Liver (tissue), 9 donors: ENCODE data around the gene KIF21B. TPM values are rescaled to one million over a fixed set of nuclear protein-coding genes. Genes with fewer than 3 reads are reported as not detected.

Experiments used
- DNase-seq: peaks from one replicate; pipeline ENCODE4 v3.0.0-alpha.2; 2017; ENCODE audit warnings: low spot score
- H3K27ac ChIP-seq, 2 donors: one replicate each; pipeline ENCODE4 v1.7.0; 2013; ENCODE audit warnings: inconsistent platforms in 2 of 2, low read length in 2 of 2, control low read depth in 1 of 2, low read depth in 1 of 2, mild to moderate bottlenecking in 1 of 2
- H3K27me3 ChIP-seq, 4 donors: one replicate each; pipeline versions ENCODE4 v1.6.1 to v1.7.0; 2013; ENCODE audit warnings: low read length in 3 of 4, inconsistent platforms in 1 of 4, mild to moderate bottlenecking in 1 of 4, moderate library complexity in 1 of 4; ENCODE audit not compliant: control insufficient read depth in 4 of 4, insufficient read depth in 4 of 4
- H3K36me3 ChIP-seq, 4 donors: one replicate each; pipeline versions ENCODE4 v1.6.1 to v1.7.0; 2013; ENCODE audit warnings: low read length in 3 of 4, mild to moderate bottlenecking in 3 of 4, low read depth in 1 of 4, moderate library complexity in 1 of 4; ENCODE audit not compliant: control insufficient read depth in 4 of 4, insufficient read depth in 3 of 4
- H3K4me1 ChIP-seq, 4 donors: one replicate each; pipeline versions ENCODE4 v1.6.1 to v1.7.0; 2013; ENCODE audit warnings: low read length in 3 of 4, mild to moderate bottlenecking in 3 of 4, moderate library complexity in 1 of 4; ENCODE audit not compliant: control insufficient read depth in 4 of 4, insufficient read depth in 4 of 4
- H3K4me3 ChIP-seq, 3 donors: one replicate each; pipeline versions ENCODE4 v1.6.1 to v1.7.0; 2013; ENCODE audit warnings: low read length in 3 of 3, control low read depth in 1 of 3, low read depth in 1 of 3, mild to moderate bottlenecking in 1 of 3
- H3K9ac ChIP-seq, 2 donors: one replicate each; pipeline ENCODE4 v1.7.0; 2013; ENCODE audit warnings: low read length in 2 of 2, mild to moderate bottlenecking in 2 of 2, moderate library complexity in 2 of 2, control low read depth in 1 of 2, low read depth in 1 of 2
- H3K9me3 ChIP-seq, 4 donors: one replicate each; pipeline versions ENCODE4 v1.6.1 to v1.7.0; 2013; ENCODE audit warnings: low read length in 3 of 4; ENCODE audit not compliant: control insufficient read depth in 4 of 4
- FOXA1 ChIP-seq: IDR thresholded peaks from 2 replicates; pipeline ENCODE4 v1.6.1; 2016; ENCODE audit warnings: antibody characterized with exemption
- HNF4A ChIP-seq, 2 donors: conservative IDR thresholded peaks; 2 replicates each; pipeline ENCODE4 v1.6.1; 2016; ENCODE audit warnings: antibody characterized with exemption in 2 of 2, mild to moderate bottlenecking in 2 of 2
- HNF4G ChIP-seq: IDR thresholded peaks from 2 replicates; pipeline ENCODE4 v1.6.1; 2016; ENCODE audit warnings: antibody characterized with exemption
- JUND ChIP-seq, 2 donors: IDR thresholded peaks; 2 replicates each; pipeline ENCODE4 v1.6.1; 2016; ENCODE audit warnings: antibody characterized with exemption in 2 of 2
- RAD21 ChIP-seq, 2 donors: IDR thresholded peaks; 2 replicates each; pipeline ENCODE4 v1.6.1; 2016; ENCODE audit warnings: antibody characterized with exemption in 2 of 2, mild to moderate bottlenecking in 2 of 2
- RXRA ChIP-seq, 2 donors: IDR thresholded peaks; 2 replicates each; pipeline ENCODE4 v1.6.1; 2017 to 2018; ENCODE audit warnings: antibody characterized with exemption in 2 of 2, mild to moderate bottlenecking in 1 of 2
- SP1 ChIP-seq: IDR thresholded peaks from 2 replicates; pipeline ENCODE4 v1.6.1; 2018; ENCODE audit warnings: antibody characterized with exemption, mild to moderate bottlenecking
- YY1 ChIP-seq: IDR thresholded peaks from 2 replicates; pipeline ENCODE4 v1.6.1; 2016; ENCODE audit warnings: antibody characterized with exemption, mild to moderate bottlenecking
- WGBS: extraction: QIAGEN DNeasy Blood & Tissue Kit; methylation state at CpG from one replicate; pipeline ENCODE4 v1.1.7; 2013; 5-methylcytosine and 5-hydroxymethylcytosine counted together
- polyA plus RNA-seq, 2 donors: library from polyadenylated mRNA; stranded (reverse) in 1 of 2; unstranded in 1 of 2; fragments of 200-250 nt in 1 of 2; fragments of >200 nt in 1 of 2; fragmentation: Nextera tagmentation in 1 of 2; extraction: Ambion mirVana in 1 of 2; gene quantifications; one replicate each; pipeline versions ENCODE4 v1.2.1 to v1.2.3, GENCODE V29; 2013 to 2015
- total RNA-seq, 2 donors: library from RNA; depleted of rRNA; stranded (reverse); fragments of >200 nt; gene quantifications; one replicate each; pipeline ENCODE4 v1.2.3, GENCODE V29; 2014
- TF ChIP-seq, protein P1 (sequence below): IDR thresholded peaks from 2 replicates; pipeline ENCODE4 v1.6.1; 2016; ENCODE audit warnings: antibody characterized with exemption, mild to moderate bottlenecking
- TF ChIP-seq, protein P2 (sequence below): fragments of 150-350 bp; IDR thresholded peaks from 2 replicates; pipeline ENCODE4 v1.5.1; 2017; ENCODE audit warnings: improper control_type of control experiment, low read depth, low read length; ENCODE audit not compliant: missing input control
- TF ChIP-seq, protein P3 (sequence below): IDR thresholded peaks from 2 replicates; pipeline ENCODE4 v1.6.1; 2016; ENCODE audit warnings: antibody characterized with exemption
- donor health status: healthy.
- donor health status: healthy.
- donor health status: healthy.
- donor health status: healthy.
- donor health status: healthy.

KIF21B gene
- total and polyA plus RNA-seq, 4 donors, result 0.42 to 1.9 (median 1.0) TPM

DNA sequence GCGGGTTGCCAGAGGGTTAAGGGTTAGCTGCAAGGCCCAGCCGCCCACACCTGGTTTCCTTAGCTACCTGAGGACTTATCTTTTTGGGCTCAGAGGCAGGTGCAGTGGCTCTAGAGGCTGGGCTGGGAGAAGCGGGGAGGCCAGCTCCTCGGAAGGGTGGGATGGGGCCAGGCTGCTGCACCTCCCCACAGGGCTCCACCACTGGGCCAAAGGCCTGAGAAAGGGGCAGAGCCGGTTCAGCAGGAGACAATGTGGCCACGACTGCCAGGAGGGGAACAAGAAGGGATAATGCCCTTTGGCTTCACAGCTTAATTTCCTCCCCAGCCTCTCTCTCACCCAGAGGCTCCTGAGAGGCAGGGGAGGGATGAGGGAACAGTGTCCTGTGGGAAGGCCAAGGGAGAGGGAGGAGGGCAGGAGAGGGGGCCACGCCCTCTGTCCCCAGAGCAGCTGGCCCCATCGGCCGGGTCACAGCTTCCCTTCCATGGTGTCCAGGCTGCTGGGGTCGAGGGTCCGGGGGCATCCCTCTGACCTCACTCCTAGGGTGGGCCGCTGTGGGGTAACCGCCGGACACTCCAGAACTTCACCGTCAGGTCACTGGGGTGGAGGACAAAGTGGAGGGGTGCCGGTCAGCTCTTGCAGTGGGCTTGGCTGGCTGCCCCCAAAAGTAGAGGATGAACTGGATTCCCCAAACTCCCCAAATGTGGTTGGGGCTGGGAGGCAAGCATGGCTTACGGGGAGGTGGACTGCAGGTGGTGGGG, 50.4 kb downstream of the KIF21B start:
- Histone ChIP-seq H3K9ac (no peak overlapping the region), H3K27me3 (no peaks in the 10 kb centered on the region), H3K27ac (no peak overlapping the region), H3K4me1 (no peaks in the 10 kb centered on the region), H3K9me3 (no peaks in the 10 kb centered on the region), H3K4me3 (no peak overlapping the region), H3K36me3 (no peaks in the 10 kb centered on the region)
- 91% methylated on average over 17 of the region's 17 CpGs for WGBS
- no peak for TF ChIP-seq RXRA (IDR thresholded peaks at IDR 0.05)
- no peak for TF ChIP-seq YY1
- TF ChIP-seq HNF4G, result no peak
- TF ChIP-seq, protein P1, sequence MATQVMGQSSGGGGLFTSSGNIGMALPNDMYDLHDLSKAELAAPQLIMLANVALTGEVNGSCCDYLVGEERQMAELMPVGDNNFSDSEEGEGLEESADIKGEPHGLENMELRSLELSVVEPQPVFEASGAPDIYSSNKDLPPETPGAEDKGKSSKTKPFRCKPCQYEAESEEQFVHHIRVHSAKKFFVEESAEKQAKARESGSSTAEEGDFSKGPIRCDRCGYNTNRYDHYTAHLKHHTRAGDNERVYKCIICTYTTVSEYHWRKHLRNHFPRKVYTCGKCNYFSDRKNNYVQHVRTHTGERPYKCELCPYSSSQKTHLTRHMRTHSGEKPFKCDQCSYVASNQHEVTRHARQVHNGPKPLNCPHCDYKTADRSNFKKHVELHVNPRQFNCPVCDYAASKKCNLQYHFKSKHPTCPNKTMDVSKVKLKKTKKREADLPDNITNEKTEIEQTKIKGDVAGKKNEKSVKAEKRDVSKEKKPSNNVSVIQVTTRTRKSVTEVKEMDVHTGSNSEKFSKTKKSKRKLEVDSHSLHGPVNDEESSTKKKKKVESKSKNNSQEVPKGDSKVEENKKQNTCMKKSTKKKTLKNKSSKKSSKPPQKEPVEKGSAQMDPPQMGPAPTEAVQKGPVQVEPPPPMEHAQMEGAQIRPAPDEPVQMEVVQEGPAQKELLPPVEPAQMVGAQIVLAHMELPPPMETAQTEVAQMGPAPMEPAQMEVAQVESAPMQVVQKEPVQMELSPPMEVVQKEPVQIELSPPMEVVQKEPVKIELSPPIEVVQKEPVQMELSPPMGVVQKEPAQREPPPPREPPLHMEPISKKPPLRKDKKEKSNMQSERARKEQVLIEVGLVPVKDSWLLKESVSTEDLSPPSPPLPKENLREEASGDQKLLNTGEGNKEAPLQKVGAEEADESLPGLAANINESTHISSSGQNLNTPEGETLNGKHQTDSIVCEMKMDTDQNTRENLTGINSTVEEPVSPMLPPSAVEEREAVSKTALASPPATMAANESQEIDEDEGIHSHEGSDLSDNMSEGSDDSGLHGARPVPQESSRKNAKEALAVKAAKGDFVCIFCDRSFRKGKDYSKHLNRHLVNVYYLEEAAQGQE, result no peak
- no peak for TF ChIP-seq RAD21 (IDR thresholded peaks at IDR 0.05)
- TF ChIP-seq HNF4A (conservative IDR thresholded peaks at IDR 0.05), result no peak
- TF ChIP-seq SP1, result no peak
- TF ChIP-seq FOXA1, result no peak
- TF ChIP-seq JUND (IDR thresholded peaks at IDR 0.05), result no peak
- DNase-seq, result no peak

DNA sequence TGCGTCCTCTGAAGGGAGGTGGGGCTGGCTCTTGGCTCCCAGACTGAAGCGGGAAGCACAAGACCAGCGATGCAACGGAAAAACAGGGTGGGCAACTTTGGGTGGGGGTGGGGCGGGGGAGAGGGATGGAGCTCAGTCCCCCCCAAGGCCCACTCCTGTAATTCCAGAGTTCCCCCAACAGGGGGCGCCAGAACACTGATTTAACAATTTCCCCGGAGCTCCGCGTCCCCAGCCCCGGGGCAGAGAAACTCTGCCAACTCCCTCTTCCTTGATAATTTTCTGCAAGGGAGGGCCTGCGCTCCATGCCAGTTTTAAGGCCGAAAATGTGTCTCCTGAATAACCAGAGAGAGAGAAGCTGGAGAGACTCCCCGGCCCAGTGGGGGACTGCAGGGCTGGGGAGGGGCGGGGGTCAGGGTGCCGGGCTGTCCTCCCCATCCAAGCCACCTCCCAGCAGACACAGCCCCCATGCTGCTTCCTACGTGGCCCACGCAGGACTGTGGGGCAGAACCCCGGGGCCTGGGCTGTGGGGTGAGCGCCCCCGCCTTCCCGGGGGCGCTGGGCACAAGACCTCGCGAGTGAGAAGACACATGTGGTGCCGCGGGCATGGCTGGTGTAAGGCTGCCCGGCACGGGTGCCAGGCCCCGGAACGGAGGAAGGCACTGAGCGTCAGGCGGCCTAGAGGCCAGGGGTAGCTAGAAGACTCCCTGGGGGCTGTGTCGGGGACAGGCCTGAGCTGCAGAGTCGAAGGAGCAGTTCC, 51.4 kb downstream of the KIF21B start:
- H3K27ac ChIP-seq, result no peak overlapping the region
- H3K4me3 ChIP-seq, result no peak overlapping the region
- H3K36me3 ChIP-seq, result no peaks in the 10 kb centered on the region
- TF ChIP-seq RAD21 (IDR thresholded peaks at IDR 0.05) (peak; percentile 76 to 82), YY1 (no peak), JUND (IDR thresholded peaks at IDR 0.05) (no peak)
- TF ChIP-seq, protein P2, sequence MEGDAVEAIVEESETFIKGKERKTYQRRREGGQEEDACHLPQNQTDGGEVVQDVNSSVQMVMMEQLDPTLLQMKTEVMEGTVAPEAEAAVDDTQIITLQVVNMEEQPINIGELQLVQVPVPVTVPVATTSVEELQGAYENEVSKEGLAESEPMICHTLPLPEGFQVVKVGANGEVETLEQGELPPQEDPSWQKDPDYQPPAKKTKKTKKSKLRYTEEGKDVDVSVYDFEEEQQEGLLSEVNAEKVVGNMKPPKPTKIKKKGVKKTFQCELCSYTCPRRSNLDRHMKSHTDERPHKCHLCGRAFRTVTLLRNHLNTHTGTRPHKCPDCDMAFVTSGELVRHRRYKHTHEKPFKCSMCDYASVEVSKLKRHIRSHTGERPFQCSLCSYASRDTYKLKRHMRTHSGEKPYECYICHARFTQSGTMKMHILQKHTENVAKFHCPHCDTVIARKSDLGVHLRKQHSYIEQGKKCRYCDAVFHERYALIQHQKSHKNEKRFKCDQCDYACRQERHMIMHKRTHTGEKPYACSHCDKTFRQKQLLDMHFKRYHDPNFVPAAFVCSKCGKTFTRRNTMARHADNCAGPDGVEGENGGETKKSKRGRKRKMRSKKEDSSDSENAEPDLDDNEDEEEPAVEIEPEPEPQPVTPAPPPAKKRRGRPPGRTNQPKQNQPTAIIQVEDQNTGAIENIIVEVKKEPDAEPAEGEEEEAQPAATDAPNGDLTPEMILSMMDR, result peak; percentile 78
- TF ChIP-seq, protein P3, sequence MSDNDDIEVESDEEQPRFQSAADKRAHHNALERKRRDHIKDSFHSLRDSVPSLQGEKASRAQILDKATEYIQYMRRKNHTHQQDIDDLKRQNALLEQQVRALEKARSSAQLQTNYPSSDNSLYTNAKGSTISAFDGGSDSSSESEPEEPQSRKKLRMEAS, result no peak
- TF ChIP-seq, protein P1, result no peak
- H3K9me3 ChIP-seq, result no peaks in the 10 kb centered on the region
- peak; percentile 64 for DNase-seq
- H3K27me3 ChIP-seq, result no peaks in the 10 kb centered on the region
- no peaks in the 10 kb centered on the region for H3K4me1 ChIP-seq
- no peak overlapping the region for H3K9ac ChIP-seq
- 58% methylated on average over 34 of the region's 34 CpGs for WGBS
